HEK293 (cell line): ENCODE data around the gene C17orf50.

ENCODE experiments used
- CTCF ChIA-PET: fragments of 350-600 bp; formaldehyde crosslinking; extraction: SDS; loops from one replicate; lab custom pipeline; 2021; ENCODE audit warnings: antibody characterized with exemption; lab: Yijun Ruan, JAX
- POLR2A ChIA-PET: fragments of 300-600 bp; formaldehyde crosslinking; extraction: SDS; loops from one replicate; lab custom pipeline; 2020; ENCODE audit warnings: antibody characterized with exemption, inconsistent platforms; lab: Yijun Ruan, JAX
- H3K27ac ChIP-seq: fragments of 200-500 bp; sonication (Bioruptor generic); 2 replicates; pipeline ENCODE4 v1.5.1; 2014; ENCODE audit warnings: low read depth, low read length, control low read depth, inconsistent platforms; ENCODE audit errors: extremely low read depth
- H3K36me3 ChIP-seq, 2 experiments: fragments of 200-500 bp in 1 of 2; sonication (Bioruptor generic) in 1 of 2; 1 replicate in 1 of 2; 2 replicates in 1 of 2; pipeline ENCODE4 v1.5.1; 2014 to 2017; ENCODE audit warnings: inconsistent platforms in 2 of 2, low read length in 2 of 2; ENCODE audit not compliant: control insufficient read depth in 2 of 2, insufficient read depth in 1 of 2
- H3K4me1 ChIP-seq: fragments of 200-500 bp; sonication (Bioruptor generic); 2 replicates; pipeline ENCODE4 v1.5.1; 2014; ENCODE audit warnings: mild to moderate bottlenecking, low read length, inconsistent platforms; ENCODE audit not compliant: control insufficient read depth, insufficient read depth
- H3K4me3 ChIP-seq: 2 replicates; pipeline ENCODE4 v1.5.1; 2011; ENCODE audit warnings: low read depth, mild to moderate bottlenecking, control low read depth, low read length, moderate library complexity
- H3K9me3 ChIP-seq: fragments of 200-500 bp; sonication (Bioruptor generic); 2 replicates; pipeline ENCODE4 v1.5.1; 2014; ENCODE audit warnings: low read depth, low read length, inconsistent platforms; ENCODE audit not compliant: control insufficient read depth, insufficient read depth
- BCL11A ChIP-seq: fragments of 450-650 bp; formaldehyde crosslinking; IDR thresholded peaks from 2 replicates; pipeline ENCODE4 v1.5.1; 2016; ENCODE audit warnings: low read depth, missing biosample characterization, missing genetic modification characterization
- BCL11B ChIP-seq: fragments of 450-650 bp; formaldehyde crosslinking; IDR thresholded peaks from 2 replicates; pipeline ENCODE4 v1.5.1; 2016; ENCODE audit warnings: low read depth, missing biosample characterization, missing genetic modification characterization
- GLIS2 ChIP-seq: fragments of 450-650 bp; formaldehyde crosslinking; IDR thresholded peaks from 2 replicates; pipeline ENCODE4 v1.5.1; 2016; ENCODE audit warnings: missing biosample characterization, missing genetic modification characterization
- OVOL3 ChIP-seq: fragments of 450-650 bp; formaldehyde crosslinking; IDR thresholded peaks from 2 replicates; pipeline ENCODE4 v1.5.1; 2016; ENCODE audit warnings: missing biosample characterization, missing genetic modification characterization
- REPIN1 ChIP-seq: fragments of 450-650 bp; formaldehyde crosslinking; IDR thresholded peaks from 2 replicates; pipeline ENCODE4 v1.5.1; 2017; ENCODE audit warnings: missing biosample characterization, missing genetic modification characterization, low read depth
- SP3 ChIP-seq: fragments of 450-650 bp; formaldehyde crosslinking; IDR thresholded peaks from 2 replicates; pipeline ENCODE4 v1.5.1; 2016; ENCODE audit warnings: missing biosample characterization, missing genetic modification characterization
- ZBTB48 ChIP-seq: fragments of 450-650 bp; formaldehyde crosslinking; IDR thresholded peaks from 2 replicates; pipeline ENCODE4 v1.5.1; 2016; ENCODE audit warnings: missing biosample characterization, missing genetic modification characterization
- ZBTB7A ChIP-seq: fragments of 450-650 bp; formaldehyde crosslinking; IDR thresholded peaks from 2 replicates; pipeline ENCODE4 v1.5.1; 2016; ENCODE audit warnings: low read depth, missing biosample characterization, missing genetic modification characterization
- ZIC2 ChIP-seq: fragments of 450-650 bp; formaldehyde crosslinking; IDR thresholded peaks from 2 replicates; pipeline ENCODE4 v1.5.1; 2016; ENCODE audit warnings: missing biosample characterization, missing genetic modification characterization
- ZNF146 ChIP-seq: fragments of 450-650 bp; formaldehyde crosslinking; IDR thresholded peaks from 2 replicates; pipeline ENCODE4 v1.5.1; 2016; ENCODE audit warnings: missing biosample characterization, missing genetic modification characterization
- ZNF2 ChIP-seq: fragments of 450-650 bp; formaldehyde crosslinking; IDR thresholded peaks from 2 replicates; pipeline ENCODE4 v1.5.1; 2016; ENCODE audit warnings: missing biosample characterization, missing genetic modification characterization
- ZNF211 ChIP-seq: fragments of 450-650 bp; formaldehyde crosslinking; IDR thresholded peaks from 2 replicates; pipeline ENCODE4 v1.5.1; 2016; ENCODE audit warnings: low read depth, missing biosample characterization, missing genetic modification characterization
- ZNF473 ChIP-seq: fragments of 450-650 bp; formaldehyde crosslinking; IDR thresholded peaks from 2 replicates; pipeline ENCODE4 v1.5.1; 2017; ENCODE audit warnings: missing biosample characterization, missing genetic modification characterization
- ZNF548 ChIP-seq: fragments of 450-650 bp; formaldehyde crosslinking; IDR thresholded peaks from 2 replicates; pipeline ENCODE4 v1.5.1; 2016; ENCODE audit warnings: missing biosample characterization, missing genetic modification characterization
- ZNF600 ChIP-seq: fragments of 450-650 bp; formaldehyde crosslinking; IDR thresholded peaks from 2 replicates; pipeline ENCODE4 v1.5.1; 2016; ENCODE audit warnings: missing biosample characterization, missing genetic modification characterization
- ZNF626 ChIP-seq: fragments of 450-650 bp; sonication (Bioruptor Pico); formaldehyde crosslinking; IDR thresholded peaks from 2 replicates; pipeline ENCODE4 v1.5.1; 2018; ENCODE audit warnings: missing biosample characterization, missing genetic modification characterization, inconsistent platforms
- ZNF660 ChIP-seq: fragments of 450-650 bp; IDR thresholded peaks from 2 replicates; pipeline ENCODE4 v1.5.1; 2018; ENCODE audit warnings: missing biosample characterization, mild to moderate bottlenecking, missing genetic modification characterization
- ZNF837 ChIP-seq: fragments of 450-650 bp; formaldehyde crosslinking; IDR thresholded peaks from 2 replicates; pipeline ENCODE4 v1.5.1; 2016; ENCODE audit warnings: missing biosample characterization, missing genetic modification characterization
- ZSCAN16 ChIP-seq: fragments of 450-650 bp; formaldehyde crosslinking; IDR thresholded peaks from 2 replicates; pipeline ENCODE4 v1.5.1; 2016; ENCODE audit warnings: missing biosample characterization, missing genetic modification characterization
- TF ChIP-seq, protein P1 (sequence below): fragments of 450-650 bp; formaldehyde crosslinking; IDR thresholded peaks from 2 replicates; pipeline ENCODE4 v1.5.1; 2016; ENCODE audit warnings: missing biosample characterization, missing genetic modification characterization
- TF ChIP-seq, protein P2 (sequence below): fragments of 450-650 bp; formaldehyde crosslinking; IDR thresholded peaks from 2 replicates; pipeline ENCODE4 v1.5.1; 2016; ENCODE audit warnings: missing biosample characterization, missing genetic modification characterization
- TF ChIP-seq, protein P3 (sequence below): IDR thresholded peaks from 2 replicates; pipeline ENCODE4 v1.6.1; 2011; ENCODE audit warnings: mild to moderate bottlenecking, low read depth, low read length, borderline replicate concordance
- TF ChIP-seq, protein P4 (sequence below): fragments of 450-650 bp; formaldehyde crosslinking; IDR thresholded peaks from 2 replicates; pipeline ENCODE4 v1.5.1; 2017; ENCODE audit warnings: missing biosample characterization, missing genetic modification characterization
- TF ChIP-seq, protein P5 (sequence below): fragments of 450-650 bp; formaldehyde crosslinking; IDR thresholded peaks from 2 replicates; pipeline ENCODE4 v1.5.1; 2016; ENCODE audit warnings: missing biosample characterization, missing genetic modification characterization

The C17orf50 gene

DNA sequence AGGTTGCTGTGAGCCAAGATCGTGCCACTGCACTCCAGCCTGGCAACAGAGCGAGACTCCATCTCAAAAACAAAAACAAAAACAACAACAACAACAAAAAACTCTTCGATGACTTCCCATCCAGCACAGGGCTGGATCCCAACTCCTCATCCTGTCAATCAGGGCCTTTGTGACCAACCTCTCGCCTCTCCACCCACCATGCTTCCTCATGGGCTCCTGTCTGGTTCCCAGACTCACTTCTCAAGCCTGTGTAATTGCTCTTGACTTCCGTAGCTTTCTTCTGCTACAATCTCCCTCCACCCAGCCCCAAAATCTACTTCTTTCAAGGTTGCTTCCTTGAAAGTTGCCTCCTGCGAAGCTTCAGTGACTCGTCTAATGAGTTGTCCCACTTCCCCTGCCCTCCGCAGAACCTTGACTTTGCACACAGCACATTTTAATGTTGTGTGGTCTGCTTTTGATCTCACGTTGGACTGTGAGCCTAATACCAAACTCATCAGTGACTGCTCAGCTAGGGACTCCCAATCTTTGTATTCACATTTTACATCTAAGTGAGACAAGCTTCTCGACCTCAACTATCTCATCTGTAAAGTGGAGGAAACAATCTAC, 30.2 kb upstream of the C17orf50 start:
- H3K4me1 ChIP-seq, result peaks cover 35% of the 10 kb centered on the region
- H3K9me3 ChIP-seq, result no peaks in the 10 kb centered on the region
- ChIA-PET CTCF (interaction anchor here (0.5 to 5.3 kb wide), 9 partner anchors 9 to 416 kb away, joined by 3 to 44 read pairs (median 4); no protein-coding TSS in a partner anchor), POLR2A (interaction anchor here (1.2 to 4.1 kb wide), 5 partner anchors 10 to 152 kb away, joined by 3 to 19 read pairs (median 5); partner anchors contain the start of genes PEX12 and TAF15)
- H3K4me3 ChIP-seq, result no peak overlapping the region
- H3K36me3 ChIP-seq, result peaks cover 0 to 13% of the 10 kb centered on the region in 2 experiments; a peak in 1 of 3 replicates
- no peak overlapping the region for H3K27ac ChIP-seq
- 0 out of 2 replicates have a peak, but pooled peaks have one; percentile 25 for TF ChIP-seq ZNF146 (tag by site-specific recombination)
- TF ChIP-seq ZNF600 (tag by site-specific recombination), result peak; percentile 43; the same call in 1 of the 2 replicates
- no peak for TF ChIP-seq ZSCAN16 (tag by site-specific recombination)
- TF ChIP-seq ZBTB48, result no peak
- 0 out of 2 replicates have a peak, but pooled peaks have one; percentile 14 for TF ChIP-seq GLIS2 (tag by site-specific recombination)

DNA sequence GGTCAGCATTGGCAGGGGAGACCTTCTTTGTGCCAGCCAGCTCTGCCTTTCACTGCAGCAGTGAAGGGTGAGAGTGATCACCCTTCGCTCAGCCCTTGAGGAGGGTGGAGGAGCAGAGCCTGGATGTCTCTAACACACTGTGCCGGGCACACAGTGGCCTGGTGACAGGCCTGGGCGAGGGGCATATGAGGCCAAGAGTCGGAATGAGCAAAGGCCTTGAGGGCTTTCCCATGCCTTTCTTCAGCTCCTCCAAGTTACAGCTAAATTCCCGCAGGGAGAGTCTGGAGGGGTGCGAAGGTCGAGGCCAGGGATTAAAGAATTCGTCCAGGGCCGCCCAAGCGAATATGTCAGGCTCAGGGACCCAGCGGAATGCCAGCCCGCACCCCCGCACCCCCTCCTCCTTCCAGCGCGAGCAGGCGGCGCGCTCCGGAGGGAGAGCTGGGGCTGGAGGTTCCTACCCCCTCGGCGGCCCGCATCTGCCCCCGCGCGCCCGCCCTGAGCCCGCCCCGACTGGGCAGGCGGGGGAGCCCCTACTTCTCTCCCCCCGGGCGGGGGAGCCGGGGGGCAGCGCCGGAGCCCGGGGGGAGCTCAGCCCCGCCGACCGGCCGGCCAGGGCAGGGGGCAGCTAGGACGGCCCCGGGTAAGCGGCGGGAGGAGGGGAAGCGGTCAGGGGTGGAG, 29.3 kb upstream of the C17orf50 start, which contains the start of gene RASL10B:
Gene RASL10B (plus strand): TSS at position 401 of the 678 bp plus-strand sequence. CDS start 3,546 bp downstream, outside the sequence.
- Histone ChIP-seq H3K4me1 (peaks cover 28% of the 10 kb centered on the region), H3K36me3 (peaks cover 0 to 8% of the 10 kb centered on the region in 2 experiments; a peak in 2 of 3 replicates), H3K4me3 (peak within 1 kb of the TSS; percentile 38), H3K27ac (peak within 1 kb of the TSS; percentile 63; the same call in 1 of the 2 replicates), H3K9me3 (no peaks in the 10 kb centered on the region)
- CTCF ChIA-PET, result interaction anchor here (0.5 to 5.3 kb wide), 8 partner anchors 12 to 416 kb away, joined by 3 to 44 read pairs (median 4); no protein-coding TSS in a partner anchor
- POLR2A ChIA-PET, result interaction anchor here (1.2 to 4.1 kb wide), 8 partner anchors 9 to 153 kb away, joined by 3 to 19 read pairs (median 5); partner anchors contain the start of genes PEX12 and TAF15
- TF ChIP-seq, protein P1, sequence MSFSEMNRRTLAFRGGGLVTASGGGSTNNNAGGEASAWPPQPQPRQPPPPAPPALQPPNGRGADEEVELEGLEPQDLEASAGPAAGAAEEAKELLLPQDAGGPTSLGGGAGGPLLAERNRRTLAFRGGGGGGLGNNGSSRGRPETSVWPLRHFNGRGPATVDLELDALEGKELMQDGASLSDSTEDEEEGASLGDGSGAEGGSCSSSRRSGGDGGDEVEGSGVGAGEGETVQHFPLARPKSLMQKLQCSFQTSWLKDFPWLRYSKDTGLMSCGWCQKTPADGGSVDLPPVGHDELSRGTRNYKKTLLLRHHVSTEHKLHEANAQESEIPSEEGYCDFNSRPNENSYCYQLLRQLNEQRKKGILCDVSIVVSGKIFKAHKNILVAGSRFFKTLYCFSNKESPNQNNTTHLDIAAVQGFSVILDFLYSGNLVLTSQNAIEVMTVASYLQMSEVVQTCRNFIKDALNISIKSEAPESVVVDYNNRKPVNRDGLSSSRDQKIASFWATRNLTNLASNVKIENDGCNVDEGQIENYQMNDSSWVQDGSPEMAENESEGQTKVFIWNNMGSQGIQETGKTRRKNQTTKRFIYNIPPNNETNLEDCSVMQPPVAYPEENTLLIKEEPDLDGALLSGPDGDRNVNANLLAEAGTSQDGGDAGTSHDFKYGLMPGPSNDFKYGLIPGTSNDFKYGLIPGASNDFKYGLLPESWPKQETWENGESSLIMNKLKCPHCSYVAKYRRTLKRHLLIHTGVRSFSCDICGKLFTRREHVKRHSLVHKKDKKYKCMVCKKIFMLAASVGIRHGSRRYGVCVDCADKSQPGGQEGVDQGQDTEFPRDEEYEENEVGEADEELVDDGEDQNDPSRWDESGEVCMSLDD (tag by site-specific recombination), result peak; percentile 92
- no peak for TF ChIP-seq ZNF2
- TF ChIP-seq, protein P2, sequence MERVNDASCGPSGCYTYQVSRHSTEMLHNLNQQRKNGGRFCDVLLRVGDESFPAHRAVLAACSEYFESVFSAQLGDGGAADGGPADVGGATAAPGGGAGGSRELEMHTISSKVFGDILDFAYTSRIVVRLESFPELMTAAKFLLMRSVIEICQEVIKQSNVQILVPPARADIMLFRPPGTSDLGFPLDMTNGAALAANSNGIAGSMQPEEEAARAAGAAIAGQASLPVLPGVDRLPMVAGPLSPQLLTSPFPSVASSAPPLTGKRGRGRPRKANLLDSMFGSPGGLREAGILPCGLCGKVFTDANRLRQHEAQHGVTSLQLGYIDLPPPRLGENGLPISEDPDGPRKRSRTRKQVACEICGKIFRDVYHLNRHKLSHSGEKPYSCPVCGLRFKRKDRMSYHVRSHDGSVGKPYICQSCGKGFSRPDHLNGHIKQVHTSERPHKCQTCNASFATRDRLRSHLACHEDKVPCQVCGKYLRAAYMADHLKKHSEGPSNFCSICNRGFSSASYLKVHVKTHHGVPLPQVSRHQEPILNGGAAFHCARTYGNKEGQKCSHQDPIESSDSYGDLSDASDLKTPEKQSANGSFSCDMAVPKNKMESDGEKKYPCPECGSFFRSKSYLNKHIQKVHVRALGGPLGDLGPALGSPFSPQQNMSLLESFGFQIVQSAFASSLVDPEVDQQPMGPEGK (tag by site-specific recombination), result peak; percentile 73
- no peak for TF ChIP-seq REPIN1 (tag by site-specific recombination)
- TF ChIP-seq OVOL3 (tag by site-specific recombination), result no peak
- TF ChIP-seq, protein P3, sequence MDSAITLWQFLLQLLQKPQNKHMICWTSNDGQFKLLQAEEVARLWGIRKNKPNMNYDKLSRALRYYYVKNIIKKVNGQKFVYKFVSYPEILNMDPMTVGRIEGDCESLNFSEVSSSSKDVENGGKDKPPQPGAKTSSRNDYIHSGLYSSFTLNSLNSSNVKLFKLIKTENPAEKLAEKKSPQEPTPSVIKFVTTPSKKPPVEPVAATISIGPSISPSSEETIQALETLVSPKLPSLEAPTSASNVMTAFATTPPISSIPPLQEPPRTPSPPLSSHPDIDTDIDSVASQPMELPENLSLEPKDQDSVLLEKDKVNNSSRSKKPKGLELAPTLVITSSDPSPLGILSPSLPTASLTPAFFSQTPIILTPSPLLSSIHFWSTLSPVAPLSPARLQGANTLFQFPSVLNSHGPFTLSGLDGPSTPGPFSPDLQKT, result no peak
- TF ChIP-seq ZNF660 (tag by site-specific recombination), result peak; percentile 77
- TF ChIP-seq ZNF211 (tag by site-specific recombination), result no peak
- TF ChIP-seq, protein P4, sequence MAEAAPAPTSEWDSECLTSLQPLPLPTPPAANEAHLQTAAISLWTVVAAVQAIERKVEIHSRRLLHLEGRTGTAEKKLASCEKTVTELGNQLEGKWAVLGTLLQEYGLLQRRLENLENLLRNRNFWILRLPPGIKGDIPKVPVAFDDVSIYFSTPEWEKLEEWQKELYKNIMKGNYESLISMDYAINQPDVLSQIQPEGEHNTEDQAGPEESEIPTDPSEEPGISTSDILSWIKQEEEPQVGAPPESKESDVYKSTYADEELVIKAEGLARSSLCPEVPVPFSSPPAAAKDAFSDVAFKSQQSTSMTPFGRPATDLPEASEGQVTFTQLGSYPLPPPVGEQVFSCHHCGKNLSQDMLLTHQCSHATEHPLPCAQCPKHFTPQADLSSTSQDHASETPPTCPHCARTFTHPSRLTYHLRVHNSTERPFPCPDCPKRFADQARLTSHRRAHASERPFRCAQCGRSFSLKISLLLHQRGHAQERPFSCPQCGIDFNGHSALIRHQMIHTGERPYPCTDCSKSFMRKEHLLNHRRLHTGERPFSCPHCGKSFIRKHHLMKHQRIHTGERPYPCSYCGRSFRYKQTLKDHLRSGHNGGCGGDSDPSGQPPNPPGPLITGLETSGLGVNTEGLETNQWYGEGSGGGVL (tag by site-specific recombination), result peak; percentile 96
- TF ChIP-seq ZIC2, result no peak
- peak; percentile 45 for TF ChIP-seq SP3
- TF ChIP-seq, protein P5, sequence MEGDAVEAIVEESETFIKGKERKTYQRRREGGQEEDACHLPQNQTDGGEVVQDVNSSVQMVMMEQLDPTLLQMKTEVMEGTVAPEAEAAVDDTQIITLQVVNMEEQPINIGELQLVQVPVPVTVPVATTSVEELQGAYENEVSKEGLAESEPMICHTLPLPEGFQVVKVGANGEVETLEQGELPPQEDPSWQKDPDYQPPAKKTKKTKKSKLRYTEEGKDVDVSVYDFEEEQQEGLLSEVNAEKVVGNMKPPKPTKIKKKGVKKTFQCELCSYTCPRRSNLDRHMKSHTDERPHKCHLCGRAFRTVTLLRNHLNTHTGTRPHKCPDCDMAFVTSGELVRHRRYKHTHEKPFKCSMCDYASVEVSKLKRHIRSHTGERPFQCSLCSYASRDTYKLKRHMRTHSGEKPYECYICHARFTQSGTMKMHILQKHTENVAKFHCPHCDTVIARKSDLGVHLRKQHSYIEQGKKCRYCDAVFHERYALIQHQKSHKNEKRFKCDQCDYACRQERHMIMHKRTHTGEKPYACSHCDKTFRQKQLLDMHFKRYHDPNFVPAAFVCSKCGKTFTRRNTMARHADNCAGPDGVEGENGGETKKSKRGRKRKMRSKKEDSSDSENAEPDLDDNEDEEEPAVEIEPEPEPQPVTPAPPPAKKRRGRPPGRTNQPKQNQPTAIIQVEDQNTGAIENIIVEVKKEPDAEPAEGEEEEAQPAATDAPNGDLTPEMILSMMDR, result no peak
- no peak; the same call in 1 of the 2 replicates for TF ChIP-seq ZBTB7A (tag by site-specific recombination)
- TF ChIP-seq ZNF548, result no peak
- TF ChIP-seq ZNF146 (tag by site-specific recombination), result no peak
- TF ChIP-seq ZNF473 (tag by site-specific recombination), result no peak
- peak; percentile 89 for TF ChIP-seq BCL11B (tag by site-specific recombination)
- TF ChIP-seq BCL11A (tag by site-specific recombination), result no peak
- no peak for TF ChIP-seq ZNF837 (tag by site-specific recombination)
- TF ChIP-seq ZNF626, result no peak
